NCI-H69 (cell line): ENCODE results near the gene SCO1.

Experiments used
- DNase-seq: peaks from one replicate; lab custom pipeline; 2025; lab: John Stamatoyannopoulos, UW

Gene SCO1

GRCh38 chr17:10652984-10653659, 44.2 kb downstream of the SCO1 start:
- DNase-seq, result no peak

GRCh38 chr17:10651927-10652326, 45.4 kb downstream of the SCO1 start:
- DNase-seq, result no peak

GRCh38 chr17:10649602-10650001, 47.7 kb downstream of the SCO1 start:
- no peak for DNase-seq

GRCh38 chr17:10648956-10649355, 48.4 kb downstream of the SCO1 start:
- DNase-seq, result no peak

GRCh38 chr17:10648381-10648780, 49.0 kb downstream of the SCO1 start:
- DNase-seq, result no peak

GRCh38 chr17:10646392-10646990, 50.8 kb downstream of the SCO1 start:
- peak; percentile 42 for DNase-seq

GRCh38 chr17:10640475-10640874, 56.9 kb downstream of the SCO1 start:
- DNase-seq, result no peak

- no peak for DNase-seq
Observed at GRCh38 chr17:10638151-10638550, 59.2 kb downstream of the SCO1 start.

- no peak for DNase-seq
Observed at GRCh38 chr17:10635290-10635689, 62.0 kb downstream of the SCO1 start.

GRCh38 chr17:10633738-10634379, 63.5 kb downstream of the SCO1 start:
- no peak for DNase-seq

GRCh38 chr17:10631701-10632100, 65.6 kb downstream of the SCO1 start:
- DNase-seq, result no peak

GRCh38 chr17:10631048-10631700, 66.2 kb downstream of the SCO1 start:
- DNase-seq, result peak; percentile 11

GRCh38 chr17:10629706-10630105, 67.6 kb downstream of the SCO1 start:
- DNase-seq, result no peak

- DNase-seq, result no peak
Observed at GRCh38 chr17:10628756-10629155, 68.6 kb downstream of the SCO1 start.

- no peak for DNase-seq
Observed at GRCh38 chr17:10626390-10626789, 70.9 kb downstream of the SCO1 start.

GRCh38 chr17:10624969-10625368, 72.4 kb downstream of the SCO1 start:
- no peak for DNase-seq

- no peak for DNase-seq
Observed at GRCh38 chr17:10623737-10624338, 73.5 kb downstream of the SCO1 start.

- no peak for DNase-seq
Observed at GRCh38 chr17:10622617-10623485, 74.5 kb downstream of the SCO1 start.
